ENCODE data around the gene PTPRH. TPM values are rescaled to one million over a fixed set of nuclear protein-coding genes. Genes with fewer than 3 reads are reported as not detected.

Gene PTPRH
- total and polyA plus RNA-seq, 9 of the 15 experiments (the other 6 are each of a cell fraction or from before 2014, with no cell fraction given), result 0.87 to 34.3 (median 22.7) TPM

GRCh38 chr19:55152017-55152416 is 57.3 kb downstream of the PTPRH start (continued):
- TF ChIP-seq ZNF407 (IDR thresholded peaks at IDR 0.05; ENCODE audit: low read depth) (peak; percentile 24; the same call in 1 of the 2 replicates), ARID1B (IDR thresholded peaks at IDR 0.05) (peak; percentile 44), NCOR1 (IDR thresholded peaks at IDR 0.05) (peak; percentile 28; the same call in 1 of the 2 replicates), MXD1 (CRISPR knock-in tag; IDR thresholded peaks at IDR 0.05; ENCODE audit: borderline replicate concordance, poor library complexity, severe bottlenecking) (no peak), ZBTB40 (IDR thresholded peaks at IDR 0.05) (peak; percentile 98), ZBTB40 (CRISPR knock-in tag; IDR thresholded peaks at IDR 0.05) (no peak), FOXK2 (conservative IDR thresholded peaks at IDR 0.05 in 1 of 2, IDR thresholded peaks at IDR 0.05 in 1 of 2; ENCODE audit: low read depth in 2 of 2) (peak; percentile 33 to 80; a peak in 2 of 4 replicates), ESRRA (IDR thresholded peaks at IDR 0.05; ENCODE audit: borderline replicate concordance, low read depth) (peak; percentile 63), DIDO1 (tag; IDR thresholded peaks at IDR 0.05; ENCODE audit: low read depth) (no peak), TCF15 (CRISPR knock-in tag; IDR thresholded peaks at IDR 0.05) (no peak)

Measured in K562 (cell line).